Endodermal cell (in vitro differentiated cells): Measurements from ENCODE around the gene FURIN. TPM values are rescaled to one million over a fixed set of nuclear protein-coding genes. Genes with fewer than 3 reads are reported as not detected.
A peak's percentile ranks its signal among the peaks of the same experiment; 100 is the strongest.

ENCODE experiments used
- DNase-seq: peaks from one replicate; pipeline ENCODE4 v3.0.0-alpha.2; 2017
- H3K27ac ChIP-seq: 2 replicates; pipeline ENCODE4 v1.5.1; 2013; ENCODE audit warnings: mild to moderate bottlenecking, low read depth, low read length, moderate library complexity
- H3K27me3 ChIP-seq: 2 replicates; pipeline ENCODE4 v1.6.1; 2013; ENCODE audit warnings: mild to moderate bottlenecking, low read length, moderate library complexity; ENCODE audit not compliant: insufficient read depth, control insufficient read depth, poor library complexity, severe bottlenecking
- H3K36me3 ChIP-seq: 2 replicates; pipeline ENCODE4 v1.7.0; 2013; ENCODE audit warnings: mild to moderate bottlenecking, low read length, moderate library complexity; ENCODE audit not compliant: control insufficient read depth, insufficient read depth
- H3K4me1 ChIP-seq: one replicate; pipeline ENCODE4 v1.7.0; 2013; ENCODE audit warnings: low read length; ENCODE audit not compliant: control insufficient read depth, insufficient read depth
- H3K4me3 ChIP-seq: 2 replicates; pipeline ENCODE4 v1.5.1; 2013; ENCODE audit warnings: mild to moderate bottlenecking, low read length, moderate library complexity
- H3K9ac ChIP-seq: 2 replicates; pipeline ENCODE4 v1.6.1; 2013; ENCODE audit warnings: mild to moderate bottlenecking, low read length, moderate library complexity; ENCODE audit not compliant: poor library complexity, severe bottlenecking; ENCODE audit errors: extremely low read depth
- H3K9me3 ChIP-seq: 2 replicates; pipeline ENCODE4 v1.6.1; 2013; ENCODE audit warnings: mild to moderate bottlenecking, low read length, moderate library complexity; ENCODE audit not compliant: control insufficient read depth
- H3K27ac Mint-ChIP-seq: 2 replicates; pipeline ENCODE4 v1.8.0; 2020; ENCODE audit warnings: mixed read lengths
- H3K27me3 Mint-ChIP-seq: 2 replicates; pipeline ENCODE4 v1.8.0; 2021; ENCODE audit warnings: mild to moderate bottlenecking, mixed read lengths; ENCODE audit not compliant: insufficient read depth
- H3K36me3 Mint-ChIP-seq: 2 replicates; pipeline ENCODE4 v1.8.0; 2020; ENCODE audit warnings: low read depth, mixed read lengths
- H3K4me1 Mint-ChIP-seq: 2 replicates; pipeline ENCODE4 v1.8.0; 2020; ENCODE audit warnings: mixed read lengths
- H3K4me3 Mint-ChIP-seq: 2 replicates; pipeline ENCODE4 v1.8.0; 2020; ENCODE audit warnings: mild to moderate bottlenecking, moderate library complexity, mixed read lengths
- H3K9me3 Mint-ChIP-seq: 2 replicates; pipeline ENCODE4 v1.8.0; 2020; ENCODE audit warnings: mild to moderate bottlenecking, mixed read lengths
- WGBS, 2 experiments: methylation state at CpG; one replicate each; pipeline versions ENCODE4 v1.1.5 to v1.1.7; 2013; ENCODE audit warnings: missing lambda C conversion rate in 2 of 2, mixed read lengths in 1 of 2; ENCODE audit not compliant: insufficient coverage in 1 of 2, insufficient read length in 1 of 2; 5-methylcytosine and 5-hydroxymethylcytosine counted together
- total RNA-seq, 2 donors: library from RNA; stranded (reverse); fragmentation: NEBNext Ultra II Directional in 1 of 2; extraction: Animal tissue kit (Norgen Biotek cat#: 25700) in 1 of 2; gene quantifications; 2 replicates in 1 of 2; 3 replicates in 1 of 2; pipeline ENCODE4 v1.2.1, GENCODE V29; 2021
- TF ChIP-seq, protein P1 (sequence below): fragments of 200-600 bp; sonication (generic); conservative IDR thresholded peaks from 2 replicates; pipeline ENCODE4 v1.5.0; 2021; ENCODE audit warnings: antibody characterized with exemption, mild to moderate bottlenecking

Gene FURIN
- total RNA-seq, 2 donors from 2014 or later: 96.3 to 108 TPM

DNA sequence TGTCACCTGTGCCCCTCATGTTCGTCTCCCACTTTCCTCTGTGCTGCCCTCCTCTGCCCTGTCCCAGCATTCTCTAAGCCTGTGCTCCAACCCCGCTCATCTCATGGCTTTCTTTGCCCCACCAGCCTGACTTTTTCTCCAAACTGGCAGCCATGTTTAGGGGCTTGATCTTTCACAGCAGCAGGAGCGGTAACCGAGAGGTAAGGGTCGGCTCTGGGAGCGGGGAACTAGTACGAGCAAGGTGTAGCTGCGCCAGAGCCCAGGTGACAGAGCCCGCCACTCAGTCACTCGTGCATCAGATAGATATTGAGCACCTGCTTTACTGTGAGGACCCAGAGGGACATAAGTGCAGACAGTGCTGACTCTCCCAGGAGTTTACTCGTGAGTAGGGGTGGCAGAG, 48.1 kb downstream of the FURIN start:
- Mint-ChIP-seq H3K36me3 (peaks cover 45% of the 10 kb centered on the region), H3K4me3 (no peak overlapping the region), H3K27ac (no peak overlapping the region), H3K4me1 (no peaks in the 10 kb centered on the region), H3K9me3 (no peaks in the 10 kb centered on the region), H3K27me3 (no peaks in the 10 kb centered on the region)
- Histone ChIP-seq H3K4me3 (no peak overlapping the region), H3K9me3 (no peaks in the 10 kb centered on the region), H3K9ac (no peak overlapping the region), H3K36me3 (peaks cover 54% of the 10 kb centered on the region), H3K27me3 (no peaks in the 10 kb centered on the region), H3K4me1 (no peaks in the 10 kb centered on the region), H3K27ac (no peak overlapping the region)
- 95 to 96% methylated on average over 10 to 11 of the region's 11 CpGs for WGBS, 2 experiments
- TF ChIP-seq, protein P1, sequence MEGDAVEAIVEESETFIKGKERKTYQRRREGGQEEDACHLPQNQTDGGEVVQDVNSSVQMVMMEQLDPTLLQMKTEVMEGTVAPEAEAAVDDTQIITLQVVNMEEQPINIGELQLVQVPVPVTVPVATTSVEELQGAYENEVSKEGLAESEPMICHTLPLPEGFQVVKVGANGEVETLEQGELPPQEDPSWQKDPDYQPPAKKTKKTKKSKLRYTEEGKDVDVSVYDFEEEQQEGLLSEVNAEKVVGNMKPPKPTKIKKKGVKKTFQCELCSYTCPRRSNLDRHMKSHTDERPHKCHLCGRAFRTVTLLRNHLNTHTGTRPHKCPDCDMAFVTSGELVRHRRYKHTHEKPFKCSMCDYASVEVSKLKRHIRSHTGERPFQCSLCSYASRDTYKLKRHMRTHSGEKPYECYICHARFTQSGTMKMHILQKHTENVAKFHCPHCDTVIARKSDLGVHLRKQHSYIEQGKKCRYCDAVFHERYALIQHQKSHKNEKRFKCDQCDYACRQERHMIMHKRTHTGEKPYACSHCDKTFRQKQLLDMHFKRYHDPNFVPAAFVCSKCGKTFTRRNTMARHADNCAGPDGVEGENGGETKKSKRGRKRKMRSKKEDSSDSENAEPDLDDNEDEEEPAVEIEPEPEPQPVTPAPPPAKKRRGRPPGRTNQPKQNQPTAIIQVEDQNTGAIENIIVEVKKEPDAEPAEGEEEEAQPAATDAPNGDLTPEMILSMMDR: no peak
- no peak for DNase-seq

DNA sequence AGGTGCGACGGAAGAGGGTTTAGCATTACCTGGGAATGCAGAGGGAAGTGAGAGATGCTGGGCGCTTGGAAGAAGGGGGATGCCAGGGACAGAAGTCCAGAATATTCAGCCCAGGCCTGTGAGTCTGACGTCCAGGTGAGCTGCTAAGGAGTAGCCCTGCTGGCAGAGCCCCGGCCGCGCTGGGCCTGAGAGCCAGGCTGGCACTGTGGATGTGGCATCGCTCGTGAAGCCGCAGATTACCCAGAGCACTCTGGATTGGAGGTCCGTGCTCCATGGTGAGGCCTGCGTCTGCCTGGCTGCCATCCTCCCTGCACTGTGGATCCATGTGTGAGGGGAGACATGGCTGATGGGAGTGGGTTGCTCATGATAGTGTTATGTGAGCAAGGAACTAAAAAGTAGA, 49.2 kb downstream of the FURIN start:
- Histone ChIP-seq H3K4me1 (no peaks in the 10 kb centered on the region), H3K36me3 (peaks cover 58% of the 10 kb centered on the region), H3K4me3 (no peak overlapping the region), H3K9me3 (no peaks in the 10 kb centered on the region), H3K27me3 (no peaks in the 10 kb centered on the region), H3K9ac (no peak overlapping the region), H3K27ac (no peak overlapping the region)
- DNase-seq: no peak
- TF ChIP-seq, protein P1: no peak
- Mint-ChIP-seq H3K4me1 (no peaks in the 10 kb centered on the region), H3K27me3 (no peaks in the 10 kb centered on the region), H3K4me3 (no peak overlapping the region), H3K27ac (peak overlapping the region; percentile 18), H3K36me3 (peaks cover 46% of the 10 kb centered on the region), H3K9me3 (no peaks in the 10 kb centered on the region)
- WGBS, 2 experiments: 93% methylated on average over 3 to 12 of the region's 12 CpGs

GRCh38 chr15:90918034-90918788, 49.8 kb downstream of the FURIN start:
- TF ChIP-seq, protein P1: no peak
- no peak overlapping the region for H3K27ac Mint-ChIP-seq
- Histone ChIP-seq H3K4me3 (no peak overlapping the region), H3K36me3 (peaks cover 54% of the 10 kb centered on the region), H3K9me3 (no peaks in the 10 kb centered on the region), H3K27me3 (no peaks in the 10 kb centered on the region), H3K9ac (no peak overlapping the region), H3K27ac (no peak overlapping the region), H3K4me1 (no peaks in the 10 kb centered on the region)
- no peaks in the 10 kb centered on the region for H3K27me3 Mint-ChIP-seq
- no peaks in the 10 kb centered on the region for H3K9me3 Mint-ChIP-seq
- peaks cover 42% of the 10 kb centered on the region for H3K36me3 Mint-ChIP-seq
- no peak for DNase-seq
- H3K4me1 Mint-ChIP-seq: peaks cover 3% of the 10 kb centered on the region
- H3K4me3 Mint-ChIP-seq: no peak overlapping the region
- WGBS, 2 experiments: 94 to 95% methylated on average over 21 to 23 of the region's 23 CpGs
